IMR-90 (cell line): ENCODE results near the gene STK40. TPM values are rescaled to one million over a fixed set of nuclear protein-coding genes. Genes with fewer than 3 reads are reported as not detected.

ENCODE experiments used
- ATAC-seq: fragments of 200-7000 bp; cut with Tn5 transposase; 2 replicates; pipeline ENCODE4 v1.9.1; 2020; ENCODE audit warnings: low read depth, mild to moderate bottlenecking, moderate library complexity
- BruUV-seq: library from RNA; stranded (reverse); fragments of 400-500 nt; replicated peaks from 2 replicates; lab custom pipeline; 2021; lab: Mats Ljungman, UMichigan
- CTCF ChIA-PET: fragments of 300-600 bp; formaldehyde crosslinking; extraction: SDS; loops from one replicate; lab custom pipeline; 2021; ENCODE audit warnings: antibody characterized with exemption; lab: Yijun Ruan, JAX
- POLR2A ChIA-PET: fragments of 300-600 bp; sonication (Branson Sonifier 250); formaldehyde crosslinking; loops from one replicate; lab custom pipeline; 2022; ENCODE audit warnings: antibody characterized with exemption; ENCODE audit not compliant: unreplicated experiment; lab: Charles Lee
- DNase-seq: peaks from one replicate; pipeline ENCODE4 v3.0.0; 2013
- H2AFZ ChIP-seq: replicated peaks from 2 replicates; pipeline ENCODE3; 2013; ENCODE audit warnings: low read length, mild to moderate bottlenecking; ENCODE audit not compliant: poor library complexity
- H2AK5ac ChIP-seq: 2 replicates; pipeline ENCODE4 v1.6.1; 2013; ENCODE audit warnings: low read depth, low read length, inconsistent platforms
- H2AK9ac ChIP-seq: replicated peaks from 2 replicates; pipeline ENCODE3; 2013; ENCODE audit warnings: mild to moderate bottlenecking, low read depth, low read length, moderate library complexity; ENCODE audit not compliant: poor library complexity
- H2BK120ac ChIP-seq: 2 replicates; pipeline ENCODE4 v1.6.1; 2013; ENCODE audit warnings: low read depth, low read length, inconsistent platforms
- H2BK15ac ChIP-seq: 3 replicates; pipeline ENCODE4 v1.6.1; 2013; ENCODE audit warnings: low read depth, low read length, inconsistent platforms
- H2BK20ac ChIP-seq: 2 replicates; pipeline ENCODE4 v1.6.1; 2013; ENCODE audit warnings: low read depth, mild to moderate bottlenecking, inconsistent platforms, low read length, moderate library complexity
- H2BK5ac ChIP-seq: 2 replicates; pipeline ENCODE4 v1.6.1; 2013; ENCODE audit warnings: mild to moderate bottlenecking, low read depth, low read length, inconsistent platforms; ENCODE audit not compliant: poor library complexity, severe bottlenecking
- H3K14ac ChIP-seq: replicated peaks from 2 replicates; pipeline ENCODE4 v1.6.1; 2013; ENCODE audit warnings: low read depth, low read length, inconsistent platforms
- H3K18ac ChIP-seq: 2 replicates; pipeline ENCODE4 v1.6.1; 2013; ENCODE audit warnings: low read depth, low read length, control low read depth
- H3K23ac ChIP-seq: 2 replicates; pipeline ENCODE4 v1.6.1; 2013; ENCODE audit warnings: low read depth, low read length, inconsistent platforms
- H3K27ac ChIP-seq: 2 replicates; pipeline ENCODE4 v1.5.1; 2013; ENCODE audit warnings: mild to moderate bottlenecking, control low read depth, low read length; ENCODE audit not compliant: insufficient read depth
- H3K27me3 ChIP-seq: 2 replicates; pipeline ENCODE4 v1.6.1; 2013; ENCODE audit warnings: low read length; ENCODE audit not compliant: control insufficient read depth, insufficient read depth
- H3K36me3 ChIP-seq: 2 replicates; pipeline ENCODE4 v1.6.1; 2013; ENCODE audit warnings: low read length, mixed read lengths; ENCODE audit not compliant: control insufficient read depth, insufficient read depth
- H3K4ac ChIP-seq: 2 replicates; pipeline ENCODE4 v1.6.1; 2013; ENCODE audit warnings: low read depth, low read length, inconsistent platforms
- H3K4me1 ChIP-seq: 2 replicates; pipeline ENCODE4 v1.6.1; 2013; ENCODE audit warnings: low read length, mixed read lengths; ENCODE audit not compliant: control insufficient read depth, insufficient read depth
- H3K4me2 ChIP-seq: 2 replicates; pipeline ENCODE4 v1.6.1; 2013; ENCODE audit warnings: low read depth, mild to moderate bottlenecking, control low read depth, low read length, moderate library complexity
- H3K4me3 ChIP-seq: 2 replicates; pipeline ENCODE4 v1.5.1; 2013; ENCODE audit warnings: low read depth, mild to moderate bottlenecking, control low read depth, low read length, moderate library complexity; ENCODE audit not compliant: insufficient read depth
- H3K56ac ChIP-seq: 2 replicates; pipeline ENCODE4 v1.6.1; 2013; ENCODE audit warnings: low read length, inconsistent platforms; ENCODE audit not compliant: insufficient read depth; ENCODE audit errors: extremely low read depth
- H3K79me1 ChIP-seq, 2 experiments: 2 replicates each; pipeline ENCODE4 v1.6.1; 2013; ENCODE audit warnings: low read length in 2 of 2, inconsistent platforms in 1 of 2, low read depth in 1 of 2
- H3K9ac ChIP-seq: 2 replicates; pipeline ENCODE4 v1.6.1; 2013; ENCODE audit warnings: low read depth, low read length, control low read depth
- H3K9me1 ChIP-seq: 2 replicates; pipeline ENCODE4 v1.6.1; 2013; ENCODE audit warnings: low read length, inconsistent platforms; ENCODE audit not compliant: insufficient read depth
- H3K9me3 ChIP-seq: 2 replicates; pipeline ENCODE4 v1.6.1; 2013; ENCODE audit warnings: low read length; ENCODE audit not compliant: control insufficient read depth, insufficient read depth
- H4K20me1 ChIP-seq: 2 replicates; pipeline ENCODE4 v1.6.1; 2013; ENCODE audit warnings: low read length, inconsistent platforms; ENCODE audit not compliant: insufficient read depth
- H4K5ac ChIP-seq: 2 replicates; pipeline ENCODE4 v1.6.1; 2013; ENCODE audit warnings: mild to moderate bottlenecking, low read depth, low read length, control low read depth
- H4K8ac ChIP-seq, 2 experiments: 2 replicates each; pipeline ENCODE4 v1.6.1; 2013; ENCODE audit warnings: low read depth in 2 of 2, low read length in 2 of 2, control low read depth in 1 of 2, inconsistent platforms in 1 of 2
- H4K91ac ChIP-seq: 2 replicates; pipeline ENCODE4 v1.6.1; 2013; ENCODE audit warnings: low read depth, low read length, inconsistent platforms; ENCODE audit not compliant: insufficient read depth
- BHLHE40 ChIP-seq: fragments of 150-350 bp; IDR thresholded peaks from 2 replicates; pipeline ENCODE4 v1.6.1; 2016; ENCODE audit warnings: mild to moderate bottlenecking, low read depth, low read length
- CEBPB ChIP-seq: IDR thresholded peaks from 2 replicates; pipeline ENCODE4 v1.6.1; 2012; ENCODE audit warnings: low read depth, low read length, improper control_type of control experiment
- CHD1 ChIP-seq: IDR thresholded peaks from 2 replicates; pipeline ENCODE4 v1.6.1; 2012; ENCODE audit warnings: low read depth, low read length, improper control_type of control experiment
- CTCF ChIP-seq: conservative IDR thresholded peaks from 2 replicates; pipeline ENCODE4 v1.5.1; 2012; ENCODE audit warnings: mild to moderate bottlenecking, low read depth, low read length, improper control_type of control experiment
- MAFK ChIP-seq: IDR thresholded peaks from 2 replicates; pipeline ENCODE4 v1.6.1; 2012; ENCODE audit warnings: low read depth, low read length, improper control_type of control experiment
- NFE2L2 ChIP-seq: fragments of 150-350 bp; IDR thresholded peaks from 2 replicates; pipeline ENCODE4 v1.6.1; 2016; ENCODE audit warnings: low read depth, mild to moderate bottlenecking, low read length
- POLR2A ChIP-seq: IDR thresholded peaks from 2 replicates; pipeline ENCODE4 v1.6.1; 2012; ENCODE audit warnings: mild to moderate bottlenecking, low read depth, low read length
- RFX5 ChIP-seq: IDR thresholded peaks from 2 replicates; pipeline ENCODE4 v1.8.0; 2012; ENCODE audit warnings: low read depth, mild to moderate bottlenecking, low read length, moderate library complexity
- SMC3 ChIP-seq: fragments of 150-350 bp; IDR thresholded peaks from 2 replicates; pipeline ENCODE4 v1.6.1; 2016; ENCODE audit warnings: low read depth, mild to moderate bottlenecking, antibody characterized with exemption, low read length, moderate library complexity
- USF2 ChIP-seq: fragments of 150-350 bp; IDR thresholded peaks from 2 replicates; pipeline ENCODE4 v1.6.1; 2017; ENCODE audit warnings: mild to moderate bottlenecking, antibody characterized with exemption, low read length, low read depth
- WGBS, 2 experiments: methylation state at CpG; one replicate each; pipeline versions ENCODE4 v1.1.5 to v1.1.7; 2013; ENCODE audit warnings: missing lambda C conversion rate in 2 of 2; ENCODE audit not compliant: insufficient read length in 1 of 2; ENCODE audit errors: extremely low coverage in 2 of 2; 5-methylcytosine and 5-hydroxymethylcytosine counted together
- dilution Hi-C: fragments of 300-500 bp; cut with HindIII; formaldehyde crosslinking; loops from one replicate; pipeline ENCODE4 v1.14.3; 2018; ENCODE audit warnings: low sequenced_read_pairs; ENCODE audit not compliant: unreplicated experiment
- in situ Hi-C: fragments of 300-500 bp; cut with MboI; formaldehyde crosslinking; loops from 3 replicates; pipeline ENCODE4 v1.14.3; 2019; ENCODE audit warnings: low sequenced_read_pairs, inconsistent platforms, mixed read lengths
- intact Hi-C: fragments of 100-400 bp; cut with micrococcal nuclease; formaldehyde crosslinking; loops from 2 replicates; pipeline ENCODE4 v1.10.0; 2022
- polyA plus RNA-seq, 3 experiments: library from polyadenylated mRNA; depleted of rRNA; stranded (reverse); fragments of >200 nt; gene quantifications; 2 replicates each; pipeline ENCODE4 v1.2.3, GENCODE V29; 2012; ENCODE audit warnings: low replicate concordance in 1 of 3
- total RNA-seq: library from RNA; depleted of rRNA; stranded (reverse); fragments of >200 nt; gene quantifications from 2 replicates; pipeline ENCODE4 v1.2.3, GENCODE V29; 2012

STK40 gene
- total and polyA plus RNA-seq, 2 of the 4 experiments (the other 2 are of a cell fraction): 16.0 to 29.9 TPM

GRCh38 chr1:36307601-36308330 is 78.0 kb downstream of the STK40 start:
- H3K23ac ChIP-seq: peak overlapping the region; percentile 91
- peak overlapping the region; percentile 88 for H2AK5ac ChIP-seq
- peak overlapping the region; percentile 76 for H3K9ac ChIP-seq
- BruUV-seq: no TSS peak
- no peak overlapping the region for H3K56ac ChIP-seq
- H3K9me1 ChIP-seq: peaks cover 8% of the 10 kb centered on the region
- H4K20me1 ChIP-seq: 0 out of 2 replicates have a peak, but pooled peaks cover 3% of the 10 kb centered on the region
- H3K4me1 ChIP-seq: peaks cover 8% of the 10 kb centered on the region
- no peak overlapping the region for H2BK120ac ChIP-seq
- H3K18ac ChIP-seq: no peak overlapping the region
- H3K14ac ChIP-seq: peak overlapping the region; percentile 95
- H3K4me3 ChIP-seq: peak overlapping the region; percentile 61
- peak overlapping the region; percentile 99 for H2AK9ac ChIP-seq
- ChIA-PET POLR2A (no interaction called here), CTCF (no interaction called here)
- peaks cover 13 to 43% of the 10 kb centered on the region in 2 experiments; a peak in 3 of 4 replicates for H3K79me1 ChIP-seq
- dilution Hi-C loops (no loop called here), intact Hi-C loops (loop anchor here (2.0 kb wide), 1 partner anchor 113 kb away; no protein-coding TSS in a partner anchor), in situ Hi-C loops (no loop called here)
- peak overlapping the region; percentile 97 for H2AFZ ChIP-seq
- H3K9me3 ChIP-seq: no peaks in the 10 kb centered on the region
- H4K91ac ChIP-seq: peak overlapping the region; percentile 53; the same call in 1 of the 2 replicates
- TF ChIP-seq BHLHE40 (no peak), USF2 (no peak), CEBPB (no peak), CHD1 (no peak), SMC3 (no peak), NFE2L2 (no peak), RFX5 (no peak), CTCF (no peak), POLR2A (no peak), MAFK (no peak)
- peak overlapping the region; percentile 7 to 87; a peak in 3 of 4 replicates for H4K8ac ChIP-seq
- no peaks in the 10 kb centered on the region for H3K27me3 ChIP-seq
- no peak overlapping the region for H2BK20ac ChIP-seq
- 0 out of 3 replicates have a peak overlapping the region, but pooled peaks have one; percentile 7 for H2BK15ac ChIP-seq
- peak overlapping the region; percentile 67 for H2BK5ac ChIP-seq
- WGBS, 2 experiments: 74% methylated on average over 5 of the region's 10 CpGs; no CpG with 5 or more reads in 1 of the 2 experiments
- H3K27ac ChIP-seq: peak overlapping the region; percentile 47; the same call in 1 of the 2 replicates
- peaks cover 21% of the 10 kb centered on the region for H3K36me3 ChIP-seq
- H3K4ac ChIP-seq: peak overlapping the region; percentile 88
- DNase-seq (no peak), ATAC-seq (no peak)
- 0 out of 2 replicates have a peak overlapping the region, but pooled peaks have one; percentile 19 for H4K5ac ChIP-seq
- peak overlapping the region; percentile 80 for H3K4me2 ChIP-seq
